Mesenchymal stem cell (in vitro differentiated cells and primary cell): ENCODE data around the gene ECI1.
"Not testable (repeated sequence)": the region's sequence is repeated elsewhere in the genome, so short reads cannot be mapped to it uniquely, and the experiment has no call there.

Experiments used
- DNase-seq: peaks from one replicate; pipeline ENCODE4 v3.0.0-alpha.2; 2013
- H2AFZ ChIP-seq: one replicate; pipeline ENCODE4 v1.6.1; 2013; ENCODE audit warnings: low read depth, mild to moderate bottlenecking, control low read depth, inconsistent platforms, low read length, moderate library complexity
- H2AK5ac ChIP-seq: 2 replicates; pipeline ENCODE4 v1.6.1; 2013; ENCODE audit warnings: low read length, moderate library complexity, mild to moderate bottlenecking, inconsistent platforms; ENCODE audit not compliant: severe bottlenecking
- H2BK120ac ChIP-seq: one replicate; pipeline ENCODE4 v1.6.1; 2013; ENCODE audit warnings: low read depth, mild to moderate bottlenecking, inconsistent platforms, low read length, moderate library complexity
- H2BK12ac ChIP-seq, 2 experiments: one replicate each; pipeline ENCODE4 v1.6.1; 2013; ENCODE audit warnings: inconsistent platforms in 2 of 2, low read length in 2 of 2, mild to moderate bottlenecking in 2 of 2, moderate library complexity in 2 of 2, control low read depth in 1 of 2
- H2BK15ac ChIP-seq: one replicate; pipeline ENCODE4 v1.6.1; 2013; ENCODE audit warnings: mild to moderate bottlenecking, low read depth, inconsistent platforms; ENCODE audit not compliant: poor library complexity, severe bottlenecking
- H2BK5ac ChIP-seq: 2 replicates; pipeline ENCODE4 v1.6.1; 2013; ENCODE audit warnings: low read depth, mild to moderate bottlenecking, low read length, control low read depth, inconsistent platforms; ENCODE audit not compliant: poor library complexity, severe bottlenecking
- H3K14ac ChIP-seq, 2 experiments: one replicate each; pipeline ENCODE4 v1.6.1; 2013; ENCODE audit warnings: inconsistent platforms in 2 of 2, low read length in 2 of 2, control low read depth in 1 of 2, mild to moderate bottlenecking in 1 of 2, moderate library complexity in 1 of 2
- H3K18ac ChIP-seq, 2 experiments: one replicate each; pipeline ENCODE4 v1.6.1; 2013; ENCODE audit warnings: inconsistent platforms in 2 of 2, low read length in 2 of 2, control low read depth in 1 of 2, low read depth in 1 of 2, mild to moderate bottlenecking in 1 of 2
- H3K23ac ChIP-seq, 2 experiments: one replicate each; pipeline ENCODE4 v1.6.1; 2013; ENCODE audit warnings: inconsistent platforms in 2 of 2, low read length in 2 of 2, mild to moderate bottlenecking in 2 of 2, moderate library complexity in 2 of 2, control low read depth in 1 of 2
- H3K27ac ChIP-seq: 2 replicates; pipeline ENCODE4 v1.5.1; 2013; ENCODE audit warnings: mild to moderate bottlenecking, moderate library complexity, low read length, control low read depth, inconsistent platforms; ENCODE audit not compliant: poor library complexity, severe bottlenecking
- H3K27me3 ChIP-seq, 2 experiments: 2 replicates each; pipeline versions ENCODE4 v1.6.1 to v1.7.0; 2013; ENCODE audit warnings: low read length in 2 of 2, mild to moderate bottlenecking in 2 of 2, moderate library complexity in 2 of 2, control low read depth in 1 of 2, inconsistent platforms in 1 of 2; ENCODE audit not compliant: control insufficient read depth in 1 of 2, insufficient read depth in 1 of 2
- H3K36me3 ChIP-seq, 2 experiments: 2 replicates each; pipeline versions ENCODE4 v1.6.1 to v1.7.0; 2013; ENCODE audit warnings: low read length in 2 of 2, control low read depth in 1 of 2, inconsistent platforms in 1 of 2, low read depth in 1 of 2, mild to moderate bottlenecking in 1 of 2; ENCODE audit not compliant: insufficient read depth in 2 of 2, control insufficient read depth in 1 of 2
- H3K4ac ChIP-seq, 2 experiments: one replicate each; pipeline ENCODE4 v1.6.1; 2013; ENCODE audit warnings: inconsistent platforms in 2 of 2, low read length in 2 of 2, mild to moderate bottlenecking in 2 of 2, moderate library complexity in 2 of 2, control low read depth in 1 of 2, low read depth in 1 of 2
- H3K4me1 ChIP-seq: 2 replicates; pipeline ENCODE4 v1.6.1; 2013; ENCODE audit warnings: low read depth, low read length, control low read depth; ENCODE audit not compliant: control insufficient read depth, insufficient read depth
- H3K4me2 ChIP-seq: 2 replicates; pipeline ENCODE4 v1.6.1; 2013; ENCODE audit warnings: low read length, mild to moderate bottlenecking, inconsistent platforms; ENCODE audit not compliant: poor library complexity, severe bottlenecking
- H3K4me3 ChIP-seq, 2 experiments: 2 replicates each; pipeline versions ENCODE4 v1.5.1 to v1.7.0; 2013; ENCODE audit warnings: low read length in 2 of 2, mild to moderate bottlenecking in 2 of 2, control low read depth in 1 of 2, low read depth in 1 of 2; ENCODE audit not compliant: insufficient read depth in 1 of 2
- H3K79me1 ChIP-seq: replicated peaks from 2 replicates; pipeline ENCODE4 v1.6.1; 2013; ENCODE audit warnings: mild to moderate bottlenecking, control low read depth, low read length, inconsistent platforms; ENCODE audit not compliant: poor library complexity, severe bottlenecking
- H3K9ac ChIP-seq: 2 replicates; pipeline ENCODE4 v1.7.0; 2013; ENCODE audit warnings: mild to moderate bottlenecking, low read length, moderate library complexity
- H3K9me3 ChIP-seq: 2 replicates; pipeline ENCODE4 v1.7.0; 2013; ENCODE audit warnings: mild to moderate bottlenecking, low read length; ENCODE audit not compliant: control insufficient read depth
- H4K8ac ChIP-seq: one replicate; pipeline ENCODE4 v1.6.1; 2013; ENCODE audit warnings: inconsistent platforms, mild to moderate bottlenecking, low read length, moderate library complexity
- H4K91ac ChIP-seq: one replicate; pipeline ENCODE4 v1.6.1; 2013; ENCODE audit warnings: mild to moderate bottlenecking, low read length, inconsistent platforms
- WGBS: methylation state at CpG from one replicate; pipeline ENCODE4 v1.1.7; 2013; ENCODE audit warnings: mixed read lengths; 5-methylcytosine and 5-hydroxymethylcytosine counted together

ECI1 gene

GRCh38 chr16:2242598-2242997, 8.8 kb downstream of the ECI1 start:
- Histone ChIP-seq H2AK5ac (no peak overlapping the region), H3K27me3 (peaks cover 0 to 4% of the 10 kb centered on the region in 2 experiments), H2AFZ (no peak overlapping the region), H3K79me1 (peaks cover 24% of the 10 kb centered on the region), H3K23ac (no peak overlapping the region), H2BK120ac (no peak overlapping the region), H3K27ac (no peak overlapping the region), H2BK15ac (no peak overlapping the region), H3K4me3 (no peak overlapping the region), H3K9ac (no peak overlapping the region), H3K9me3 (no peaks in the 10 kb centered on the region), H3K4me1 (peaks cover 5% of the 10 kb centered on the region), H3K18ac (no peak overlapping the region), H2BK5ac (no peak overlapping the region), H3K4ac (no peak overlapping the region), H3K14ac (no peak overlapping the region), H3K4me2 (no peak overlapping the region), H3K36me3 (peaks cover 52 to 64% of the 10 kb centered on the region in 2 experiments), H4K8ac (no peak overlapping the region), H2BK12ac (no peak overlapping the region), H4K91ac (no peak overlapping the region)
- DNase-seq = no peak
- WGBS = 93% methylated on average over 11 of the region's 11 CpGs

- 94% methylated on average over 8 of the region's 9 CpGs for WGBS
- Histone ChIP-seq H3K36me3 (peaks cover 43 to 72% of the 10 kb centered on the region in 2 experiments), H3K4me1 (peaks cover 22% of the 10 kb centered on the region), H3K27me3 (peaks cover 3 to 18% of the 10 kb centered on the region in 2 experiments), H3K79me1 (peaks cover 15% of the 10 kb centered on the region)
- H4K91ac ChIP-seq, H2BK120ac ChIP-seq, H3K18ac ChIP-seq, H3K9me3 ChIP-seq, H4K8ac ChIP-seq, H3K4me2 ChIP-seq, DNase-seq, H3K23ac ChIP-seq, H2AK5ac ChIP-seq, H3K4me3 ChIP-seq, H2BK15ac ChIP-seq, H3K27ac ChIP-seq, H2BK12ac ChIP-seq, H3K9ac ChIP-seq, H3K14ac ChIP-seq, H2BK5ac ChIP-seq, H2AFZ ChIP-seq, H3K4ac ChIP-seq: not testable (repeated sequence)
Observed at GRCh38 chr16:2240331-2240730, 11.1 kb downstream of the ECI1 start.

DNA sequence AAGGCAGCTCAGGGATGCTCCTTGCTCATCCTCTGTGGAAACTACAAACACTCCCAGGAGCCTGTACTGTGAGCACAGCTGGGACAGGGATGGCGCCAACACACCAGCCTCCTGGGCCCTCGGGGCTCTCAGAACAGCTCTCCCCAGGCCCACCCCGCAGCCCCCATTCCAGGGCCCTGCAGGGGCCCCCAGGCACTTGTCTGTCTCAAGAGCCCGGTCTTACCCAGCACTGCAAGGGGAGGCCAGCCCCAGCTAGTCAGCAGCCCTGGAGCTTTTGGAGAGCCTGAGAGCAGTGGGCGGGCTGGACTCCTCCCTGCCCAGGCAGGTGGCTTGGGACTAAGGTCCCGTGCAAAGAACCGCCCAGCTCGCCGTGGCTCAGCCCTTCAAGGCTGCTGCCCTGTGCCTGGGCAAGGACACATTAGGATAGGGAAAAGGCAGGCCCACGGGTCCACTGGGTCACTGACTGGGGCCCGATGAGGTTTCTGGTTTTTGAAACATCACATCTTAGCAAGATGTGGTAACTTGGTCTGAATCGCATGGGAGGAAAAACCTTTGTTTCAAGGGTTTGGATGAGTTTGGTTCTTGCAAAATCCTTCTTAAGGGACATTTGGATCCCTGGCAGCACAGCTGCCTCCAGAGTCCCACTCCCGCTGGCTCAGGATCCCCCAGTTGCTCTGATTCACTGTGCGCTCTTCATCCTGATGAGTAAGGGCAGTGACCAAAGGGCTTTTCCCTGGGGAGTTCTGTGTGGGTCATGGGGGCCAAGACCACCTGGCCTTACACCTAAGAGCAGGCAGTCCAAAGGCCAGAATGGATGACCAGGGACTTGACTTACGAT, 12.3 kb downstream of the ECI1 start:
- Histone ChIP-seq H2AFZ (no peak overlapping the region), H2BK12ac (no peak overlapping the region), H3K9me3 (no peaks in the 10 kb centered on the region), H2BK120ac (no peak overlapping the region), H3K79me1 (peaks cover 7% of the 10 kb centered on the region), H3K4me2 (no peak overlapping the region), H3K23ac (no peak overlapping the region), H3K27me3 (peaks cover 3 to 18% of the 10 kb centered on the region in 2 experiments), H3K27ac (no peak overlapping the region), H3K14ac (no peak overlapping the region), H4K8ac (no peak overlapping the region), H3K36me3 (peaks cover 42 to 72% of the 10 kb centered on the region in 2 experiments), H2BK15ac (no peak overlapping the region), H3K4ac (no peak overlapping the region), H2AK5ac (no peak overlapping the region), H3K4me1 (peaks cover 20% of the 10 kb centered on the region), H3K4me3 (no peak overlapping the region), H3K9ac (no peak overlapping the region), H2BK5ac (no peak overlapping the region), H3K18ac (no peak overlapping the region), H4K91ac (no peak overlapping the region)
- DNase-seq = no peak
- WGBS = 81% methylated on average over 15 of the region's 15 CpGs

DNA sequence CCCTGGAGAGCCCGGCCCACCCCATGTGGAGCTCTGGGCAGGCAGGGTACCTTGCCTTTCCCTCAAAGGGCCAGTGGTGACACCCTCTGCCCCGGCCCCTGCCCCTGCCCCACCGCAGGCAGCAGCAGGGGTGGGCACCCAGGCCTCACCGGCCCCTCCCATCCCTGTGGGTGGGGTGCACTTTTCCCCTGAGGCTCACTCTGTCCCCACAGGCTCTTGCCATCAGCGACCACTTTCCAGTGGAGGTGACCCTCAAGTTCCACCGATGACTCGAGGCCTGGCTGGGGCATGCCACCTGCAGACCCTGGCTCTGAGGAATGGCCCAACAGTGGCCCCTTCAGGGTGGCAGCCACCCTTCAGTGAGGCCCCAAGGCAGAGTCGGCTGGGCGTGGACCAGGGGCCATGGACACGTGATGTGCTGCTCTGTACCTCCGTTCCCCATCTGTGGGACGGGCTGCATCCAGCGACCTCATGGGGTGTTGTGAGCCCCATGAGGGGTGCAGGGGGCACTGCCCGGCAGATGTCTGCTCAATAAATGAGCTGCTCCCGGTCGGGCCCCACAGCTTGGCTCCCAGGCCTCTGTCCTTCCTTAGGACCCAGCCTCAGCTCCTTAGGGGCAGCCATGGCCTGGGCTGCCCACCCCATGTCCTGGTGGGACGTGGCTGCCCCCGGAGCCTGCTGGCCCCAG, 13.1 kb downstream of the ECI1 start:
- Histone ChIP-seq H3K18ac (no peak overlapping the region), H2BK5ac (no peak overlapping the region), H3K4me3 (no peak overlapping the region), H3K27ac (no peak overlapping the region), H3K4me1 (peaks cover 20% of the 10 kb centered on the region), H3K14ac (peak overlapping the region in 1 of 2 experiments; percentile 18), H2AFZ (no peak overlapping the region), H3K36me3 (peaks cover 42 to 72% of the 10 kb centered on the region in 2 experiments), H4K8ac (peak overlapping the region; percentile 19), H3K23ac (no peak overlapping the region), H3K4ac (no peak overlapping the region), H3K4me2 (no peak overlapping the region), H2BK15ac (no peak overlapping the region), H2BK12ac (peak overlapping the region in 1 of 2 experiments; percentile 23), H3K27me3 (peaks cover 3 to 18% of the 10 kb centered on the region in 2 experiments), H3K9ac (no peak overlapping the region), H2BK120ac (no peak overlapping the region), H3K9me3 (no peaks in the 10 kb centered on the region), H4K91ac (no peak overlapping the region), H3K79me1 (peaks cover 5% of the 10 kb centered on the region), H2AK5ac (no peak overlapping the region)
- DNase-seq = no peak
- WGBS = 74% methylated on average over 18 of the region's 18 CpGs
